Measurements from ENCODE around the gene USP28.

The USP28 gene

DNA sequence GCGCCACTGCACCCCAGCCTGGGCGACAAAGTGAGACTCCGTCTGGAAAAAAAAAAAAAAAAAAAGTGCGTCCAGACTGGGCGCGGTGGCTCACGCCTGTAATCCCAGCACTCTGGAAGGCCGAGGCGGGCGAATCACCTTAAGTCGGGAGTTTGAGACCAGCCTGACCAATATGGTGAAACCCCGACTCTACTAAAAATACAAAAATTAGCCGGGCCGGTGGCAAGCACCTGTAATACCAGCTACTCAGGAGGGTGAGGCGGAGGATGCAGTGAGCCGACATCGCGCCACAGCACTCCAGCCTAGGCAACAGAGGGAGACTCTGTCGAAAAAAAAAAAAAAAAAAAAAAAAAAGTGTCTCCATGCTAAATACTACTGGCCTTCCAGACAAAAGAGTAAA lies 1.3 kb downstream of the USP28 start:
- TF ChIP-seq, protein P1, sequence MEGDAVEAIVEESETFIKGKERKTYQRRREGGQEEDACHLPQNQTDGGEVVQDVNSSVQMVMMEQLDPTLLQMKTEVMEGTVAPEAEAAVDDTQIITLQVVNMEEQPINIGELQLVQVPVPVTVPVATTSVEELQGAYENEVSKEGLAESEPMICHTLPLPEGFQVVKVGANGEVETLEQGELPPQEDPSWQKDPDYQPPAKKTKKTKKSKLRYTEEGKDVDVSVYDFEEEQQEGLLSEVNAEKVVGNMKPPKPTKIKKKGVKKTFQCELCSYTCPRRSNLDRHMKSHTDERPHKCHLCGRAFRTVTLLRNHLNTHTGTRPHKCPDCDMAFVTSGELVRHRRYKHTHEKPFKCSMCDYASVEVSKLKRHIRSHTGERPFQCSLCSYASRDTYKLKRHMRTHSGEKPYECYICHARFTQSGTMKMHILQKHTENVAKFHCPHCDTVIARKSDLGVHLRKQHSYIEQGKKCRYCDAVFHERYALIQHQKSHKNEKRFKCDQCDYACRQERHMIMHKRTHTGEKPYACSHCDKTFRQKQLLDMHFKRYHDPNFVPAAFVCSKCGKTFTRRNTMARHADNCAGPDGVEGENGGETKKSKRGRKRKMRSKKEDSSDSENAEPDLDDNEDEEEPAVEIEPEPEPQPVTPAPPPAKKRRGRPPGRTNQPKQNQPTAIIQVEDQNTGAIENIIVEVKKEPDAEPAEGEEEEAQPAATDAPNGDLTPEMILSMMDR (IDR thresholded peaks at IDR 0.05): no peak

DNA sequence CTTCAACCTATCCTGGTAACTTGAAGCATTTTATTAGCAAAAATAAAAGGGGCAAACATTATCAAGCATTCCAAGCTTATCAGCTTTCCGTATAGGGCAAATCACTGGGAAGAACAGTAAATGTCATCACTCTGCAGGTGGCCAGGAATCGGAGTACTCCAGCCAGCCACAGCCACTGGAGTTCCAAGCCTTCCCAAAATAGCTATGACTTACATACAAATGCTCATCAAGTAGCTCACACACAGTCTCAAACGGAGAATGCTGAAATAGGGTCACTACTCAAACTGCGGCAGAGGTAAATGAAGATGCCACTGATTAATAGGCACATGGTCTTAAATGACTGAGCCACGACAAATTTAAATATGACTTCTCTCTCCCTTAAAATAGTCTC lies 2.1 kb downstream of the USP28 start:
- TF ChIP-seq, protein P1 (IDR thresholded peaks at IDR 0.05): no peak

DNA sequence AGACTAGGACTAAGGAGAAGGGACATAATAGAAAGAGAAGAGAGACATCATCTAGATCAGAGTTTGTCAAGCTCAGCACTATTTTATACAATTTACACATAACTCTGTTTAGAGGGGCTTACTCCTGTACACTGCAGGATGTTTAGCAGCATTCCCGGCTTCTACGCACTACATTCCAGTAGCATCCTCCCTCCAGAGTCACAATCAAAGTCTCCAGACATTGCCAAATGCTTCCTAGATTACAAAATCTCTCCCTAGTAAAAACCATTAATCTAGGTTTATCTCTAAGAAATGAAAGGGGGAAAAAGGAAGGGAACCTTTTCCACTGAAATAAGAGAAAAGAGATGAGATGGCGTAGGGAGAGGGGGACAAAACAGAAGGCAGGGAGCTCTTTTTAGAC lies 4.0 kb downstream of the USP28 start:
- TF ChIP-seq, protein P1 (IDR thresholded peaks at IDR 0.05): no peak

DNA sequence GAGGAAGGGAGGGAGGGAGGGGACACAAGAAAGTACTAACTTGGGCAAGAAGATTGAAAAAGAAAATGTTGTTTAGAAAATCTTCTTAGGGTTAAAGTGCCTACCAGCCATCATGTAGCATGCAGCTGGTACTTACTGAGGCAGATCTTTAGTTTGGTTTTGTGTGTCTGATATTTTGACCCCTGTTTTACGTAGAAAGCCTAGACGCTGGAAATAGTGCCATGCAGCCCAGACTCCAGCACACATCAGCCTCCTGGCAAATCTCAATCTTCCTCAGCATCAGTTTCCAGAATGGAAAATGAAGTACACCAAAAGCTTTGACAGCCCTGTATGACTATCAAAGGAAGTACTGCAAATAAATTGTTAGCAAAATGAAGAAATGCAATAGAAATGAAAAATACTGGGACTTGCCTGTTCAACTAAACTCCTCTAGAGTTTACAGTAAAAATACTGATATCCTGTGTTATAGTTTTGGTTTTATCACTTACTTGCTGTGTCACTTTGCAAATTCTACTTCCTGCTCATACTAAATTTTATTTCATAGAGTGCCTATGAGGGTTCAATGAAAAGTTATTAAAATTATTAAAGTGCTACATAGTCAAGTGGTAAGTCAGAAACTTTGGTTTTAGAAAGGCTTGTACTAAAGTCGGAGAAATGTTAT lies 7.4 kb downstream of the USP28 start:
- TF ChIP-seq, protein P1 (IDR thresholded peaks at IDR 0.05): no peak

DNA sequence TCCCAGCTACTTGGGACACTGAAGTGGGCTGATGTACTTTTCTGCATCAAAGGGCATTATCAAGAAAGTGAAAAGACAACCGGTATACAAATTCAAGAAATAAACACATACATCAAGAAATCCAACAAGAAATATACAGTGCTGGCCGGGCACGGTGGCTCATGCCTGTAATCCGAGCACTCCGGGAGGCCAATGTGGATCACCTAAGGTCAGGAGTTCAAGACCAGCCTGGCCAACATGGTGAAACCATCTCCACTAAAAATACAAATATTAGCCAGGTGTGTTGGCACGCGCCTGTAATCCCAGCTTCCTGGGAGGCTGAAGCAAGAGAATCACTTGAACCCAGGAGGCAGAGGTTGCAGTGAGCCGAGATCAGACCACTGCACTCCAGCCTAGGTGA lies 9.5 kb downstream of the USP28 start:
- TF ChIP-seq, protein P1 (IDR thresholded peaks at IDR 0.05): no peak

DNA sequence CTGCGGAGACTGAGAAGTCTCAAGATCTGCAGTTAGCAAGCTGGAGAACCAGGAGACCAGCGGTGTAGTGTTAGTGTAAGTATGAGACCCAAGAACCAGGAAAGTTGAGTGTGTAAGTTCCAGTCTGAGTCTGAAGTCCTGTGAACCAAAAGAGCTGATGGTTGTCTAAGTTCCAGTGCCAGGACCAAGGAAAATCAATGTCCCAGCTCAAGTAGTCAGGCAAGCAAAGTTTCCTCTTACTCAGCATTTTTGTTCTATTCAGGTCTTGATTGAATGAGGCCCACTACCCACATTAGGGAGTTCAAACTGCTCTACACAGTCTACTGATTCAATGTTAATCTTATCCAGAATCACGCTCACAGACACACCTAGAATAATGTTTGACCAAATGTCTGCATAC lies 11.0 kb downstream of the USP28 start:
- TF ChIP-seq, protein P1 (IDR thresholded peaks at IDR 0.05): no peak

DNA sequence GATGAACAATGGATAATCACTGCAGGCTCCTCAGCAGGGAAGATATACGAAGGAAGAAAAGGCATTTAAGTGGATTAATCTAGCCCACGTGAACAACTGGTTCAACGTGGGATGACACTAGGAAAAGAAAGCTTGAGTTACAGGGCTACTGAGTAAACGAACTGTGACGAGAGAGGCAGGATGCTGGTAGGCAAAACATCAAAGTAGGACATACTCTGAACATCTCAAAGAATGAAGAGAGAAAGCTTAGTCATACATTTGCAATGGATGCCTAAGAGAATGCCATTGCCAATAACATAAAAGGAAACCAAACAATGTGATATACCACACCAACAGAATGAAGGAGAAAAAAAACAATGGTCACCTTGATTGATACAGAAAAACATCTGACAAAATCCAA lies 12.9 kb downstream of the USP28 start:
- TF ChIP-seq, protein P1 (IDR thresholded peaks at IDR 0.05): no peak

DNA sequence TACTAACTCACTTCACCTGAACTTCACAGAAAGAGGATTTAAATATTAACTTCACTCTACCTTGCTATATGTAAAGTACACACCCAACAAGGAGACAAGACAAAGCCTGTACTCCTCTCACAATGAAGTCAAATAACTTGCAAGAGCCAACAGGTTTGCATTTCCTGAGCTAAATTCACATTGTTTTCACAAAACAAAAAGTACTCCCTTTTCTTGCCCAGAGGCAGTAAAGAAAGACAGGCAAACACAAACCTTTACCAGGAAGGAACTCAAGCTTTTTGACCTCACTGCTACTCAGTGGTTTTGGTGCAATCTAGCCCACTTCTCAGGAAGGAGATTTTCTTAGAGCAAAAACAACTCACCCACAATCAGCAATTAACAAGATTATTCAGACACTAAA lies 15.7 kb downstream of the USP28 start:
- TF ChIP-seq, protein P1 (IDR thresholded peaks at IDR 0.05): no peak
